Stimulated activated CD4-positive, alpha-beta T cell treated with anti-CD3 and anti-CD28 coated beads, Interleukin-1b, Interleukin-23, amount 100 ng/mL, for 1 hour (primary cell): ENCODE measurements around the gene FOLR1.
A peak's percentile ranks its signal among the peaks of the same experiment; 100 is the strongest.

Source experiments
- DNase-seq, 2 donors: peaks; one replicate each; pipeline ENCODE4 v3.0.0-alpha.2; 2020; ENCODE audit warnings: low read depth in 2 of 2

Gene FOLR1

DNA sequence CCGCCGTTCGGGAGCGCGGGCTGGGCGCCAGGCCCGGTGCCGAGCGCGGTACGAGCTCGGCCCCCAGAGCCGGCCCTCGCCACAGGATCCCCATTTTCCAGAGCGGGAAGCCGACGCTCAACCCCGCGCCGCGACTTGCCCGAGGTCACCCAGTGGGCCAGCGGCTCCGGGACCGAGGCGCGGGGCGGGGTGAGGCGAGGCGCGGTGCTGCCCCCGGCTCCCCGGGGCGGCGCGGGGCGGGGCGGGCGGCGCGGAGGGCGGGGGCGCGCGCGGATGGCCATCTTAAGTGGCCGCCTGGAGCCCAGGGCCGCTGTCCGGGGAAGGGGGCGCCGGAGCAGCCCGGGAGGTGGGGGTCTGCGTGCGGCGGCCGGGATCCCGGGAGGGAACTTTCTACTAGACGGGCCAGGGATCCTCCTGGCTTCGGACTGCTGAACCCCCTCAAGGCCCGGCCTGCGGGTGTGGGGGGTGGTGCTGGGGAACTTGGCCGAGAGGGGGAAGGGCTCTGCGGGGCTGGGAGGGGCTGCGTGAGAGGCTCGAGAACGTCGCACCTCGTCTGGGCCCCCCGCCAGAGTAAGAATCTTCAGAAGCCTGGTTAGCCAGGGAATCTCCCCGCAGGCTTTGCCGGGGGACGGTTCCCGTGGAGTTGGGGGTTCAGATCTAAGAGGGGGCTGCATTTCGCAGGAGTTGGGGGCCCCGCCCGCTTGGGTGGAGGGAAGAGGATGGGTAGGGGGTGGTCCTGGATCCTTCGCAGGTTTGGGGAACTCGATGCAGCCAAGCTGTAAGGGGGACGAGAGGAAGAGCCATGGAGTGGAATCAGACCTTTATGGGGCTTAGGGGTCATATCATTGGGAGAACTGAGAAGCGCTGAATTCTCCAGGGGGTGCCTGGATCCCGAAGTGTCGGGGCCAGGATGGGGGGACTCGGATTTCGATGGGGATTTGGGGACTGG is 31.9 kb downstream of the FOLR1 start:
- no peak for DNase-seq

DNA sequence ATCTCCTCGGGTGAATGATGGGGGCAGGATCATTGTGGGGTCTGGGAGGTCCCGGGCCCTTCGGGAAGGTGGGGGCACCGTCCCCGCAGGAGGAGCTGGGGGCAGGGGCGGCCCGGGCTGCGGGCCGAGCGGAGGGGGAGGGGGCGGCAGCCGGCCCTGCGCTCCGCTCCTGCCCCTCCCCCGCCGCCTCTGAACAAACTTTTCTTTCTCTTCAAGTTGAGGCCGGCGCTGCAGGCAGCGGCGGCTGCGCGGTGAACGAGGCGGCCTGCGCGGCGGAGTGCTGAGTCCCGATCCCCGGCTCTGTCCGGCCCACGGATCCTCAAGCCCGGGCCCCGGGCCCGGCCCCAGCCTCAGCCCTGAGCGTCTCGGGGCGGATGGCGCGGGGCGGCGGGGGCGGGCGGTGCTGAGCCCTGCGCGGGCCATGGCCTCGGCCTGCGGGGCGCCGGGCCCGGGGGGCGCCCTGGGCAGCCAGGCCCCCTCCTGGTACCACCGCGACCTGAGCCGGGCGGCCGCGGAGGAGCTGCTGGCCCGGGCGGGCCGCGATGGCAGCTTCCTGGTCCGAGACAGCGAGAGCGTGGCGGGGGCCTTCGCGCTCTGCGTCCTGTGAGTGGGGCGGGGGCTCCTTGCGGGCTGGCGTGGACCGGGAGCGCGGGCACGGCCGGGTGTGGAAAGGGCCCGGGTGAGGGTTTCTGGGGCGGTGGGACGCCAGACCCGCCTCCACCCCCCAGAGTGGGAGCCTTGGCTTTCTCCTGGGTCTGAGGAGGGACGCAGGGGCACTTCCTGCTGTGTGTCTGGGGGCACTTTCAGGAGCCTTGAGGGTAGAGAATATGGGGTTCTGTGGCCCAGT is 32.8 kb downstream of the FOLR1 start, which contains the start of gene INPPL1:
Gene INPPL1, plus strand, starts transcription at position 204 of the 847 bp plus-strand sequence. Its CDS starts 218 bp downstream, at position 422.
- peak in 1 of 2 donors; percentile 37 for DNase-seq

DNA sequence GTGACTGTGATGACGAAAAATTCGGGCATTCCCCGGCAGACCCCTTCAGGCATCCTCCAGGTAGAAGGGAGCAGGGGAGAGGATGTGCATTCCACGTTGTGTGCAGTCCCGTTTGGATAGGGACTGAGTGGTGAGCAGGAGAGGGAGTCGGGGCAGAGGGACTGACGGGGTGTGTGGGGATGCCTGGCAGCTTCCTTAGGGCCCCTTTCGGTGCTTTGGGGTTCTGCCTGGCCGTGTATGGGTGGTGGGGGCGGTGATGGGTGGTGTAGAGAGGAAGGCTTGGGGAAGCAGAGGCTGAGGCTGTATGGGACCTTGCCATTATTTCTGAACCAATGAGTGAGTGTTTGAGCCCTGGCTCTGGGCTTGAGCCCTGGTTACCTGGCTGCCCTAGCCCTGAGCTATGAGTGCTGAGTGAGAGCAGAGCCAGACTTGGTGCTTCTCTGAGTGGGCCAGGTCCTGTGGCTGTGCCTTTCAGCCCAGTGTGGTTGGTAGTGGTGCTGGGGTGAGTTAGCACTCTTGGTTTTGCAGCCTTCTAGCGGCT is 33.5 kb downstream of the FOLR1 start:
- DNase-seq: no peak

DNA sequence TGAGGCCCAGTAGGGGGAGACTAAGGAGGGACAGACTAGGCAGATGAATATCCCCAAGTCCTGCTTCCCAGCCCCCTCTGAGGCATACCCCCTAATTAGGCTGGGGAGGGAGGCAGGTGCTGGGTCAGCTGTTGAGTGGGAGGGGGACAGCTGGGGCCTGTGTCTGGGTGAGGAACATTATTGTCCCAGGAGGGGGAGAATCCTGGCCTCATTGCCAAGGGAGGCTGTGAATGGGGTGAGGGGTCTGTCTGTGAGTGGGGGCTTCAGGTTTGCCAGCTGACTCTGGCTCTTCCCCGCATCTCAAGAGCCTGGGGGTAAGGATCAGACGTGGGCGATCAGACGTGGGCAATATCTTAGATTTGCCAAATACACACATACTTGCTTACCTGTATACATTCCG is 34.8 kb downstream of the FOLR1 start:
- DNase-seq: no peak

- no peak for DNase-seq
Measured at GRCh38 chr11:72227316-72228228, 35.6 kb downstream of the FOLR1 start.

GRCh38 chr11:72228229-72228843 is 36.4 kb downstream of the FOLR1 start:
- DNase-seq: no peak

DNA sequence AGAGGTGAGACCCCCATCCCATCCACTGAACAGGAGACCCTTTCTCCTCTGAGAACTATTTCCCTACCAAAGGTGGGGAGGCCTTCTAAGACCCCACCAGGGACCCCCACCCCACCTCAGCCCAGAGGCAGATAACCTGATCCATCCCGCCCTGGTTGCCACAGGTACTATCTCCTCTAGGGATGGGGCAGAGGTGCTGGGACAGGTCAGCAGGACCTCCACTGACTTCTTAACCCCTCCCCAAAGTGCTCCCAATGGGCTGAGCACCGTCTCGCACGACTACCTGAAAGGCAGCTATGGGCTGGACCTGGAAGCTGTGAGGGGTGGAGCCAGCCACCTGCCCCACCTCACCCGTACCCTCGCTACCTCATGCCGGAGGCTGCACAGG is 36.9 kb downstream of the FOLR1 start:
- DNase-seq: no peak

DNA sequence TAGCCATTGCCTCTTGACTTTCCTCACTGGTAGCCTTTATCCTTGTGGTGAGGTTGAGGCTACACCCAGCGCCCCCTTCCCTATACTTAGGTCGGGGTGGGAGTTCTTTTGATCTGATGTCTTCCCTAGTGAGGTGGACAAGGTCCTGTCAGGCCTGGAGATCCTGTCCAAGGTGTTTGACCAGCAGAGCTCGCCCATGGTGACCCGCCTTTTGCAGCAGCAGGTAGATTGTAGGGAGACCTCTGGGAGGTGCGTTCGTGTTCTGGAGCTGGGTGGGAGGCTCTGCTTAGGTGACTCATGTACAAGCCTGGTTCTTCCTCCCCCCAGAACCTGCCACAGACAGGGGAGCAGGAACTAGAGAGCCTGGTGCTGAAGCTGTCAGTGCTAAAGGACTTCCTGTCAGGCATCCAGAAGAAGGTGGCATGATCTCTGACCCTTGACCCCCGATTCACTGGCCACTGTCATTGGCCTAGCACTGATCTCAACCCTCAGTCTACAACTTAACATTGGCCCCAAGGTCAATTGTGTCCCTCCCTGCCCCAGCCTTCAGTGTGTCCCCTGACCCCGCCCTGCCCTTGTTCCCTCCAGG is 37.5 kb downstream of the FOLR1 start:
- DNase-seq: no peak

- no peak for DNase-seq
Measured at GRCh38 chr11:72229925-72230763, 38.2 kb downstream of the FOLR1 start.

- DNase-seq: no peak
Measured at GRCh38 chr11:72230764-72231365, 38.9 kb downstream of the FOLR1 start.

GRCh38 chr11:72231396-72232259 is 39.7 kb downstream of the FOLR1 start:
- no peak for DNase-seq

DNA sequence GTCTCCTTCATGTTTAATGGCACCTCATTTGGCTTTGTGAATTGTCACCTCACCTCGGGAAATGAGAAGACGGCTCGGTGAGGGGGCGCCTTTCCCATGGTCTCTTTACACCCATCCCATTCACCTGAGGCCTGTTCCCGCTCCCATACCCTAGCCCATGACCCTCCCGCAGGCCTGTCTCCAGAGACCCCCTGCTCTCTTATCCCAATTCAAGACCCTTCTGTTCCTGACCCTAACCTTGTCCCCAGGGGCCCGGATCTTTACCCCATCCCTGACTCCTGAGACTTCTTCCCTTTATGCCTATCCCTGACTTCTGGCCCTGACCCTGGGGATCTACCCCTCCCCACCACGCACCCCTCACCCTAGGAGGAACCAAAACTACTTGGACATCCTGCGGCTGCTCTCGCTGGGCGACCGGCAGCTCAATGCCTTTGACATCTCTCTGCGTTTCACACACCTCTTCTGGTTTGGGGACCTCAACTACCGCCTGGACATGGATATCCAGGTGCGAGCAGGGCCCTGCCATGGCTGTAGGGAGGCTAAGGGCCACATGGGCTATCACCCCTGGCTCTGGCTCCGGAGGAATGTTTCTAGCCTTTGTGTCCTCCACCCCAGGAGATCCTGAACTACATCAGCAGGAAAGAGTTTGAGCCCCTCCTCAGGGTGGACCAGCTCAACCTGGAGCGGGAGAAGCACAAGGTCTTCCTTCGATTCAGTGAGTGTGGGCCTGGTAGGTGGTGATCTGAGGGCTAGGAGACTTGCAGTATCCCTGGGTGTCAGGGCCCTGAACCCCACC is 40.5 kb downstream of the FOLR1 start:
- no peak for DNase-seq

GRCh38 chr11:72233056-72233772 is 41.3 kb downstream of the FOLR1 start:
- no peak for DNase-seq

GRCh38 chr11:72233773-72234513 is 42.0 kb downstream of the FOLR1 start:
- DNase-seq: no peak

- DNase-seq: no peak
Measured at GRCh38 chr11:72234514-72234830, 42.5 kb downstream of the FOLR1 start.

DNA sequence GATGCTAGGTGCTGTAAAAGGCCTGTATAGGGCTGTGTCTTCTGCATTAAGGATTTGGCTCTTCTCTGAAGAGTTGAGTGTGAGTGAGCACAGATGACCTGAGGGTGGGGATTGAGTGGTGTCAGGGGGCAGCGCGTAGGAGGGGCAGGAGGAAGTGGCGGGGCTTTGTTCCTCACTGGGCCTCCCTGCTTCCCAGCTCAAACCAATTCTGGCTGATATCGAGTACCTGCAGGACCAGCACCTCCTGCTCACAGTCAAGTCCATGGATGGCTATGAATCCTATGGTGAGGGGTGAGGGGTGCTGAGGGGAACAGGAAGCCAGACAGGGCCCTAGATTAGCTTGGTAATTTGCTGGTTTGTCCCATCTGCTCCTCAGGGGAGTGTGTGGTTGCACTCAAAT is 43.0 kb downstream of the FOLR1 start:
- no peak for DNase-seq
